IPS-20b (cell line): ENCODE results near the gene CAPSL.
"Not testable (repeated sequence)": the region's sequence is repeated elsewhere in the genome, so short reads cannot be mapped to it uniquely, and the experiment has no call there.

Experiments
- H3K27ac ChIP-seq: one replicate; pipeline ENCODE4 v1.5.1; 2013; ENCODE audit warnings: low read length
- H3K27me3 ChIP-seq: 2 replicates; pipeline ENCODE4 v1.6.1; 2013; ENCODE audit warnings: mild to moderate bottlenecking, low read length, inconsistent platforms; ENCODE audit not compliant: insufficient read depth
- H3K36me3 ChIP-seq: 2 replicates; pipeline ENCODE4 v1.6.1; 2013; ENCODE audit warnings: low read depth, mild to moderate bottlenecking, inconsistent platforms, low read length, moderate library complexity; ENCODE audit not compliant: insufficient read depth
- H3K4me1 ChIP-seq: 2 replicates; pipeline ENCODE4 v1.6.1; 2013; ENCODE audit warnings: mild to moderate bottlenecking, control low read depth, inconsistent platforms, low read length, moderate library complexity; ENCODE audit not compliant: insufficient read depth
- H3K4me3 ChIP-seq: 2 replicates; pipeline ENCODE4 v1.5.1; 2013; ENCODE audit warnings: mild to moderate bottlenecking, low read length, inconsistent platforms
- H3K9ac ChIP-seq: 2 replicates; pipeline ENCODE4 v1.6.1; 2013; ENCODE audit warnings: low read depth, mild to moderate bottlenecking, inconsistent platforms, low read length, moderate library complexity
- H3K9me3 ChIP-seq: 2 replicates; pipeline ENCODE4 v1.6.1; 2013; ENCODE audit warnings: mild to moderate bottlenecking, low read depth, low read length, inconsistent platforms; ENCODE audit not compliant: insufficient read depth

Gene CAPSL

DNA sequence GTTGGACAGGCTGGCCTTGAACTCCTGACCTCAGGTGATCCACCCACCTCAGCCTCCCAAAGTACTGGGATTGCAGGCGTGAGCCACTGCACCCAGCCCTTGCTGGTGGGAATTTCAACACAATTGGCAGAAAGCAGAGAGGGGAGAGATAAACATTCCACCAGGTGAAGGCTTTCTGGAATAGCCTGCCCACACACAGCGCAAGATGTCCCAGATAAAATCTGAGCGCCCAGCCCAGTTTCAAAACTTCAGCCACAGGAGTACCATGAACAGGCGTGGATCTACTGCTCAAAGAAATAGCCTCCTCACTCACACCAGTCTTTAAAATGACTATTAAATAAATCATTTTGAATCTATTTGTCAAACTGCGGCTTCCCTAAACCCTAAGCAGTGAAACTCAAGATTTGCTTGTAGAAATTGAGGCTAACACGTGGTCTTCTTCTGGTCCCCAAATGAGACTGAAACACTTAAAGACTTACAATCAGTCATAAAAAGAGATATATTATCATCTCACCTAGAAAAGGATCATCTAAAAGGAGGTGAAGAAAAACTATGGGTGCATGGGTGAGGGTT, 34.7 kb downstream of the CAPSL start:
- no peaks in the 10 kb centered on the region for H3K9me3 ChIP-seq
- H3K4me3 ChIP-seq: no peak overlapping the region
- no peak overlapping the region for H3K9ac ChIP-seq
- no peak overlapping the region for H3K27ac ChIP-seq
- no peaks in the 10 kb centered on the region for H3K36me3 ChIP-seq
- H3K4me1 ChIP-seq: peaks cover 6% of the 10 kb centered on the region; the same call in 1 of the 2 replicates
- H3K27me3 ChIP-seq: no peaks in the 10 kb centered on the region

DNA sequence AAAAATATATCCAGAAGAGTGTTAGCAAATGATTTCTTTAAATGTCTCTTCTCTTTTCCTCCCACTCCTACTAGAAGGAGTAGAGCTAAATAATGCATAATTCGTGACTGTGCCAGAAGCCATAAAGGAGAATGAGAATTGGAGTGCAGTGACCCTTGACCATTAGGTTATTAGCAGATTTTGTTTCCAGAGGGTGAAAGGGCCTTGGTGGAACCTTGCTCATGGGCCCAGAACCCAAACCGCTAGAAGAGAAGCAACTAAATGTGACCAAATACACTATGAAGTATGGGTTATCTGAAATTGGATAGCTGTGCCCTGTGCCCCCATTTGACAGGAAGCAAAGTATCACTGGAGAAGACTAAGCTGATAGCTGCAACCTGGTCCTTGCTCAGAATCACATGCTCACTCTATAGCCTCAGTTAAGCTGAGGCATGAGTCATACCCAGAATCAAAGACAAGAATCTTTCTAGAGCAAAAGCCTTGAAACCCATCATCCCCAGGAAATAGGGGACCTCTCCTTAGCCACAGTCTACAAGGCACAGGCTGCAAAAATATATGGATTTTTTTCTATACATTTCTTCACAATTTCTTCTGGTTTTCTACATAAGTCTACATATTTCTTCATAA, 36.3 kb downstream of the CAPSL start:
- Histone ChIP-seq H3K4me3 (no peak overlapping the region), H3K27me3 (no peaks in the 10 kb centered on the region), H3K9ac (no peak overlapping the region), H3K36me3 (no peaks in the 10 kb centered on the region), H3K4me1 (no peaks in the 10 kb centered on the region), H3K27ac (no peak overlapping the region), H3K9me3 (no peaks in the 10 kb centered on the region)

DNA sequence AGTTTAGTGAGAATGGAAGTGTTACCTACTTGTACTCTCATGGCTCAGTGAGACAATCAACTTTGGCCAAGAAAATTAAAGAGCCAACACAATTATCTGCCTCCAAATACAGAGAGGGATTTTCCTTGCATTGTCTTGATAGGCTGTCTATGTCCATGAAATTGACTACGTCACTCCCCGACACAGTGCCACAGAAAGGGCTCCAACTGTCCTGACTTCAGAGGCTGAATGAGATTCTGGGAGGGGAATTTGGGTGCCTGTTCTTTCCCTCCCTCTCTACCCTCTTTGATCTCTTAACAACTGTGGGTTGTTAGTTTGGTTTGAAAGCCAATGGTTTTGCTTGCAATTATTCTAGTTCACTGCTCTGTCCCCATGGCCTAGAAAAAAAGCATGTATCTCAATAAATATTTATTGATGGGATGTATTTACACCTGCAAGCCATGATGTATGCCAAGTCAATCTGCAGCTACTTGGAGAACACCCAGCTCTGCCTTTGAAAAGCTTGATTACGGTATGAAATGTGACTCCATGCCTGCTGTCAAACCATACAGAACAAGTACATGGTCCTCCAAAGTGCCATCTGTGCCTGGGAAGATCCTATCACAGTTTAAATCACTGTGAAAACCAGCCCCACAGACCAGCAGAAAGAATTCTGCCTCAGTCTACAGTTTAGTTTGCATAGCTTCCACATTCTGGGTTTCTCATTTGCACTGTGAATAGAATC, 37.3 kb downstream of the CAPSL start:
- no peaks in the 10 kb centered on the region for H3K36me3 ChIP-seq
- no peak overlapping the region for H3K9ac ChIP-seq
- H3K27ac ChIP-seq: no peak overlapping the region
- H3K9me3 ChIP-seq: no peaks in the 10 kb centered on the region
- H3K27me3 ChIP-seq: no peaks in the 10 kb centered on the region
- no peak overlapping the region for H3K4me3 ChIP-seq
- H3K4me1 ChIP-seq: no peaks in the 10 kb centered on the region

DNA sequence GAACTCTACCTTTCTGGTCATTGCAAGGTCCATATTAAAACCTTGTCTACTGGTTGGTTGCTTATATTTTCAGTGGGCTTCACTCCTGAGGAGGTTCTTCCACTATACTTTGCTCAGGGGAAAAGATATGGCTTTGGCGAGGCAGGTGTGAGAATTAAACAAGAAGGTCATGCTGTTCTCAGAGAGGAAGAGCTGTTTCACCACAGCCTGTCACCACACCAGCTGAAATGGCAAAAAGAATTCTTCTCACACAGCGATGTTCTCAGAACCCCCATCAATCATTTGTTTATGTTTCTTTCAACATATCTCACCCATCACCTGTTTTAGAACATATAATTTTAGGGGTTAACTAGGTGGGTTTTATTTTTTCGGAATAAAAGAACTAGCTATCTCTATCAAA, 38.6 kb downstream of the CAPSL start:
- no peak overlapping the region for H3K9ac ChIP-seq
- no peaks in the 10 kb centered on the region for H3K36me3 ChIP-seq
- no peaks in the 10 kb centered on the region for H3K9me3 ChIP-seq
- no peak overlapping the region for H3K27ac ChIP-seq
- no peaks in the 10 kb centered on the region for H3K4me1 ChIP-seq
- H3K27me3 ChIP-seq: no peaks in the 10 kb centered on the region
- no peak overlapping the region for H3K4me3 ChIP-seq

DNA sequence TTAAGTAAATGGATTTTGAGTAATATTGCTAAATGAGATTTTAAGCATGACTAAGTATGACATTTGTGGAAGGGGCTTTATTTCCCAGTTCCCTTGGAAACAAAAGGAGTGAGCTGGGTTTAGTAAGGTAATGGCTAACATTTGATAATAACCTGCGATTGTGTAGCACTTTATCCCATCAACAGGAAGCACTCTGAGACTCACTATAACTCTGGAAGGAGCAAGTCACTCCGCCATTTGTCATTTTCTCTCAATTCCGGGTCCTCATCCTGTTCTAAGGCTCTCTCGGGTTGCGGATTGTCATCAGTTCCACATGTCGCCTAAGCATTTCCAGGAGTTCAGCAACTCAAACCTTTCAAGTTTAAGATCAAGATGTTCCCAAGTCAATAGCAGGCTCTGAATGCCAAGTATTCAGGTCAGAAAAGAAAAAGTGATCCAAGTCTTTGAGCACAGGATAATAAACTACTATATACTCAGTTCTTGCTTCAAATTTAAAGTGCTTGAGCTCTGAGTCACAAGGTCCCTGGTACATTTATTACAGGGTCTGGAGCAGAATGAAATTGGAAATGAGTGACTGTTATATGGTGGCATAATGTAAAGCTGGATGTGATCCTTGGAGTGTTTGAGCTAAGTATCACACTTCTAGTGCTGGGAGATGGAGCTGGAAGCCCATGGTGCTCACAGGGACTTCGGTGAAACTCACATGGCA, 39.3 kb downstream of the CAPSL start:
- H3K27me3 ChIP-seq: no peaks in the 10 kb centered on the region
- no peak overlapping the region for H3K27ac ChIP-seq
- H3K9me3 ChIP-seq: no peaks in the 10 kb centered on the region
- no peak overlapping the region for H3K4me3 ChIP-seq
- H3K9ac ChIP-seq: no peak overlapping the region
- no peaks in the 10 kb centered on the region for H3K4me1 ChIP-seq
- no peaks in the 10 kb centered on the region for H3K36me3 ChIP-seq

DNA sequence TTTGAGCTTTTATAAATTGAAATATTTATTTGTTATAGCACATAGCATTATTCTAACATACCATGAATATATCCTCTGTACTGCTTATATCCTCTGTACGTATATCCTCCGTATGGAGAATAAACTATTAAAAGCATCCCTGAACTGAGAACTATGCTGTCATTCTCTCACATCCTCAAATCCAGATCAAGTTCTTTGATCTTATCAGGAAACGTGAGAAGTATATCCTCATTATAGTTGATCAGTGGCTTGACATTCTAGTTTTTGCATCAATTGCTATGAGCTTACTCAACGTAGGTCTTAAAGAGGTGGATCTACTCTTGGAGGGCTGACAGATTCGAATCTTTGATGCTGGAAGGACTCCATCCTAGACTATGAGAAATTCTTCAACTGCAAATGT, 44.3 kb downstream of the CAPSL start:
- Histone ChIP-seq H3K9ac (no peak overlapping the region), H3K4me1 (no peaks in the 10 kb centered on the region), H3K36me3 (no peaks in the 10 kb centered on the region), H3K27me3 (no peaks in the 10 kb centered on the region), H3K4me3 (no peak overlapping the region), H3K9me3 (no peaks in the 10 kb centered on the region), H3K27ac (no peak overlapping the region)

DNA sequence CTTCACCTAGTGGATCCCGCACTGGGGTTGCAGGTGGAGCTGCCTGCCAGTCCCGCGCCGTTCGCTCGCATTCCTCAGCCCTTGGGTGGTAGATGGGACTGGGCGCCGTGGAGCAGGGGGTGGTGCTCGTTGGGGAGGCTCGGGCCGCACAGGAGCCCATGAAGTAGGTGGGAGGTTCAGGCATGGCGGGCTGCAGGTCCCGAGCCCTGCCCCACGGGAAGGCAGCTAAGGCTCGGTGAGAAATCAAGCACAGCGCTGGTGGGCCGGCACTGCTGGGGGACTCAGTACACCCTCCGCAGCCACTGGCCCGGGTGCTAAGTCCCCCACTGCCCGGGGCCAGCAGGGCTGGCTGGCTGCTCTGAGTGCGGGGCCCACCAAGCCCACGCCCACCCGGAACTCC, 45.6 kb downstream of the CAPSL start:
- not testable (repeated sequence) for H3K27me3 ChIP-seq, H3K9me3 ChIP-seq, H3K27ac ChIP-seq, H3K4me1 ChIP-seq, H3K9ac ChIP-seq, H3K4me3 ChIP-seq, H3K36me3 ChIP-seq

DNA sequence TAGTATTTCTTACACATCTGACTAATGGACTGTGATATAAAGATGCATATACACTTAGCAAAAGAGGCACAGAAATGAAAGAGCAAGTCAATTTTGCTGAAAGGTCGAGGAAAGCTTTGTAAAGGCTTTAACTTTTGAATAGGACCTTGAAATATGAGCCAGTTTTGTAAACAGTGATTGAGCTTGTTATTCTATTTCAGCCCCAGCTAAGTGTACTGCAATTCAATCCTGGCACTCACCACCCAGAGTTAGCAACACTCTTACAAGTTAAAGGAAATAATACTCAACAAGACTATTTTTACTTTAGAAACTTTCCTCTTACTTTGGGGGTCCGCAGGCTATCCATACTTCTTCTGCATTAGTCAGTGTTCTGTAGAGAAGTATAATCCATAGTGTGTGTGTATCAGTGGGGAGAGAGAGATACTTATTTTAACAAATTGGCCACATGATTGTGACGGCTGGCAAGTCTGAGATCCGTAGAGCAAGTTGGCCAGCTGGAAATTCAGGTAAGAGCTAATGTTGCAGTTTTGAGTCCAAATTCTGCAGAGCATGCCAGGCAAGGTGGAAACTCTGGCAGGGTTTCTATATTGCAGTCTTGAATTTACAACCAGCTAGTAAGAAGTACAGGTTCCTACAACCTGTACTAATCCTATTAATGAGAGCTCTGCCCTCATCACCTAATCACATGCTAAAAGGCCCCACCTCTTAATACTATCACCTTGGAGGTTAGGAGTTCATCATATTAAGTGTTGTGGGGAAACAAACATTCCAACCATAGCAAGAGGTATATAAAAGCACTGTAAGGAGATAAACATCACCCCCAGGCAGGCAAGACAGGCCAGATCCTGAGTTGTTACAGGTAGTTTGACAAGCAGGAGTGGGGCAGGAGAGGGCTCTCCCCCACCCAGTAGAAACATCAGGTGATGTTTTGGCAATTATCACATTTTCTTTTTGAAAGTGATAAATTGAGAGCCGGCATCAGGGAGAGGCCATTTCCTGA, 48.1 kb downstream of the CAPSL start:
- Histone ChIP-seq H3K36me3 (no peaks in the 10 kb centered on the region), H3K27me3 (no peaks in the 10 kb centered on the region), H3K4me3 (no peak overlapping the region), H3K4me1 (no peaks in the 10 kb centered on the region), H3K27ac (no peak overlapping the region), H3K9ac (no peak overlapping the region), H3K9me3 (no peaks in the 10 kb centered on the region)

DNA sequence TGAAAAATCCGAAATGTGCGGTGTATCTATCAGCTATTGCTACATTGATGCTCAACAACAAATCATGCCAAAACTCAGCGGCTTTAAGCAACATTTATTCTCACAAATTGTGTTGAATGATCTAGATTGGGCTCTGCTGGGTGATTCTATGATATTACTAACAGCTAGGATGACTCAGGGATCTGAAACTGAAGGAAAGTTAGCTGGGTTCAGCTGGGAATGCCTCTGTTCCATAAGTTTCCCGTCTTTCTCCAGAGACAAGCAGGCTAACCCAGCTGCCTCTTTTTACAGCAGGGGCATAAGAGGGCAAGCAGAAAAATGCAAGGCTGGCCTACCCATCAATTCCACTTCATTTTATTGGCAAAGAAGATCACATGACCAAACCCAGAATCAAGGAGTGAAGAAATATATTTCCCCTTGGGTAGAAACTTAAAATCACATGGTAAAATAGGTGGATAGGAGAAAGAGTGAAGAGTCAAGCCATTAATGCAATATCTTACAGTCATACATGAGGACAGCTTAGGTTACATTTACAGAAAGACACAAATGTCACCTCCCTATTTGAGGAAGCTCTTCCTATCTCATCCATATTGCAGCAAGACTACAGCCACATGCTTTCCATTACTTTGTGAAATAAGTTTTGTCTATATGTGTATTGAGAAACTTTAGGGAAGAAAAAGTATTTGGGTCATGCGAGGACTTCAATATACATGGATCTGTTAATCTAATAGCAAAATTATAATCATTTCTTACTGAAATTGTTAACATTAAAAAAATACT, 50.9 kb downstream of the CAPSL start:
- Histone ChIP-seq H3K27me3 (no peaks in the 10 kb centered on the region), H3K4me1 (no peaks in the 10 kb centered on the region)

DNA sequence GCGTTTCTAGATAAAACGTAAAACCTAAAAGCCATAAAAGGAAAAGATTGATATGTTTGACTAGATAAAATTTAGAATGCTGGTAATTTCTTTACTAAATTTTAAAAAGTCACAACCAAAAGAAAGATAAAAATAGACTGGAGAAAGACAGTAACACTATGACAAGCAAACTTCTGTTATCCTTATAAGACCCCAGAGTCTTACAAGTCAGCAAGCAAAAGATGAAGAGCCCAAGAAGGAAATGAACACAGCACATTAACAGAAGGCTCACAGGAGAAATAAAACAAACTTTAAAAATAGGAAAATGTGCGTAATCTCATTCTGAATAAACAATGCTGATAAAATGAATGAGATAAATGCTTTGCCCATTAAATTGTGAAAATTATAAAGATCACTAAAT, 52.0 kb downstream of the CAPSL start:
- H3K9ac ChIP-seq: no peak overlapping the region
- H3K4me3 ChIP-seq: no peak overlapping the region
- no peaks in the 10 kb centered on the region for H3K9me3 ChIP-seq
- no peaks in the 10 kb centered on the region for H3K4me1 ChIP-seq
- no peak overlapping the region for H3K27ac ChIP-seq
- H3K36me3 ChIP-seq: no peaks in the 10 kb centered on the region
- H3K27me3 ChIP-seq: no peaks in the 10 kb centered on the region

More for the DNA sequence above, 50.9 kb downstream of the CAPSL start:
- no peak overlapping the region for H3K9ac ChIP-seq
- no peaks in the 10 kb centered on the region for H3K9me3 ChIP-seq
- no peak overlapping the region for H3K27ac ChIP-seq
- H3K36me3 ChIP-seq: no peaks in the 10 kb centered on the region
- H3K4me3 ChIP-seq: no peak overlapping the region
